ENCODE data around the gene THY1. TPM values are rescaled to one million over a fixed set of nuclear protein-coding genes. Genes with fewer than 3 reads are reported as not detected.

THY1 gene
- total RNA-seq, result 10 to 100 TPM; 13.3 to 70.1 (median 25.4) TPM

GRCh38 chr11:119422809-119423508 is at the start of gene THY1:
TSS of gene THY1 (minus strand) at chr11:119423172. CDS start at chr11:119420905, 2,267 bp downstream.
- 5% methylated on average over 8 of the region's 41 CpGs for WGBS
- H3K36me3 ChIP-seq, result peaks cover 0 to 16% (median 0%) of the 10 kb centered on the region in 4 donors
- H3K4me3 ChIP-seq, result peak within 1 kb of the TSS; percentile 57 to 65 (median 59)
- DNase-seq (ENCODE audit: extremely low spot score), result no peak
- peaks cover 0 to 29% (median 0%) of the 10 kb centered on the region in 4 donors for H3K27me3 ChIP-seq
- TF ChIP-seq POLR2AphosphoS5 (IDR thresholded peaks at IDR 0.05) (peak in 1 of 2 donors; percentile 13), CTCF (IDR thresholded peaks at IDR 0.05) (no peak), EP300 (IDR thresholded peaks at IDR 0.05) (no peak), POLR2A (IDR thresholded peaks at IDR 0.05; ENCODE audit: low read depth) (no peak)
- intact Hi-C loops (cut with DNase I), result no loop called here
- no peaks in the 10 kb centered on the region for H3K9me3 ChIP-seq
- H3K27ac ChIP-seq (replicated peaks in 1 of 4), result peak within 1 kb of the TSS; percentile 30 to 76 (median 54)
- H3K4me1 ChIP-seq, result peaks cover 19 to 38% (median 28%) of the 10 kb centered on the region in 4 donors

GRCh38 chr11:119472186-119472855 is 49.3 kb upstream of the THY1 start:
- no peak overlapping the region for H3K4me3 ChIP-seq
- no peak overlapping the region for H3K27ac ChIP-seq (replicated peaks in 1 of 4)
- intact Hi-C loops (cut with DNase I), result loop anchor here (5.0 kb wide), 2 partner anchors 55 to 115 kb away; no protein-coding TSS in a partner anchor
- no peaks in the 10 kb centered on the region for H3K36me3 ChIP-seq
- 81% methylated on average over 10 of the region's 10 CpGs for WGBS
- TF ChIP-seq CTCF (IDR thresholded peaks at IDR 0.05) (no peak), EP300 (IDR thresholded peaks at IDR 0.05) (no peak), POLR2AphosphoS5 (IDR thresholded peaks at IDR 0.05) (no peak), POLR2A (IDR thresholded peaks at IDR 0.05; ENCODE audit: low read depth) (no peak)
- peaks cover 0 to 32% (median 23%) of the 10 kb centered on the region in 4 donors for H3K4me1 ChIP-seq
- no peaks in the 10 kb centered on the region for H3K9me3 ChIP-seq
- peak; percentile 91 for DNase-seq (ENCODE audit: extremely low spot score)
- H3K27me3 ChIP-seq, result no peaks in the 10 kb centered on the region

- peak; percentile 86 for DNase-seq (ENCODE audit: extremely low spot score)
- peak overlapping the region in 2 of 4 donors; percentile 38 to 66 for H3K27ac ChIP-seq (replicated peaks in 1 of 4)
- TF ChIP-seq EP300 (IDR thresholded peaks at IDR 0.05), result no peak
- TF ChIP-seq POLR2A (IDR thresholded peaks at IDR 0.05; ENCODE audit: low read depth), result no peak
- H3K4me3 ChIP-seq, result no peak overlapping the region
- no peaks in the 10 kb centered on the region for H3K27me3 ChIP-seq
- H3K4me1 ChIP-seq, result peaks cover 0 to 32% (median 23%) of the 10 kb centered on the region in 4 donors
- WGBS, result 90% methylated on average over 5 of the region's 8 CpGs
- H3K9me3 ChIP-seq, result no peaks in the 10 kb centered on the region
- no peaks in the 10 kb centered on the region for H3K36me3 ChIP-seq
- intact Hi-C loops (cut with DNase I), result loop anchor here (5.0 kb wide), 2 partner anchors 54 to 114 kb away; no protein-coding TSS in a partner anchor
Observed at GRCh38 chr11:119471329-119471728, 48.4 kb upstream of the THY1 start.

- Histone ChIP-seq H3K4me3 (no peak overlapping the region), H3K4me1 (peaks cover 0 to 32% (median 22%) of the 10 kb centered on the region in 4 donors), H3K27me3 (no peaks in the 10 kb centered on the region), H3K9me3 (no peaks in the 10 kb centered on the region), H3K36me3 (no peaks in the 10 kb centered on the region), H3K27ac (replicated peaks in 1 of 4) (peak overlapping the region in 3 of 4 donors; percentile 38 to 66 (median 50))
- intact Hi-C loops (cut with DNase I), result loop anchor here (5.0 kb wide), 2 partner anchors 53 to 113 kb away; no protein-coding TSS in a partner anchor
- TF ChIP-seq CTCF (IDR thresholded peaks at IDR 0.05) (no peak), EP300 (IDR thresholded peaks at IDR 0.05) (peak; percentile 82), POLR2AphosphoS5 (IDR thresholded peaks at IDR 0.05) (no peak), POLR2A (IDR thresholded peaks at IDR 0.05; ENCODE audit: low read depth) (no peak)
- 68% methylated on average over 13 of the region's 15 CpGs for WGBS
- DNase-seq (ENCODE audit: extremely low spot score), result peak; percentile 92
Observed at GRCh38 chr11:119470317-119471291, 47.6 kb upstream of the THY1 start.

Measured in esophagus muscularis mucosa (tissue), 4 donors.